GM12878 (cell line): ENCODE results near the gene CCNB3. TPM values are rescaled to one million over a fixed set of nuclear protein-coding genes. Genes with fewer than 3 reads are reported as not detected.

ENCODE experiments used
- ATAC-seq: fragments of 200-7000 bp; cut with Tn5 transposase; 3 replicates; pipeline ENCODE4 v1.9.1; 2020; ENCODE audit warnings: mild to moderate bottlenecking, moderate library complexity
- BruUV-seq: library from RNA; stranded (reverse); fragments of 400-500 nt; replicated peaks from 2 replicates; lab custom pipeline; 2021; lab: Mats Ljungman, UMichigan
- CTCF ChIA-PET: fragments of 300-600 bp; sonication (Branson Sonifier 250); formaldehyde crosslinking; extraction: SDS; loops from one replicate; lab custom pipeline; 2021; ENCODE audit warnings: inconsistent platforms; lab: Yijun Ruan, JAX
- POLR2A ChIA-PET: fragments of 350-600 bp; formaldehyde crosslinking; extraction: SDS; loops from one replicate; lab custom pipeline; 2021; ENCODE audit warnings: inconsistent platforms; lab: Charles Lee
- RAD21 ChIA-PET: fragments of 300-600 bp; sonication (Branson Sonifier 250); formaldehyde crosslinking; loops from one replicate; lab custom pipeline; 2023; ENCODE audit warnings: antibody characterized with exemption; ENCODE audit not compliant: unreplicated experiment; lab: Charles Lee
- SMC1A ChIA-PET: fragments of 300-600 bp; sonication (Branson Sonifier 250); formaldehyde crosslinking; loops from one replicate; lab custom pipeline; 2023; ENCODE audit not compliant: unreplicated experiment, uncharacterized antibody; lab: Charles Lee
- DNase-seq: peaks from one replicate; pipeline ENCODE4 v3.0.0-alpha.2; 2011; ENCODE audit warnings: low read depth, low spot score
- FAIRE-seq: peaks from 3 replicates; lab custom pipeline; 2011; peaks lifted over from hg19 to GRCh38; lab: Jason Lieb, UNC
- H2AFZ ChIP-seq: 2 replicates; pipeline ENCODE4 v1.6.0; 2011; ENCODE audit warnings: low read depth, low read length, control low read depth; ENCODE audit not compliant: control insufficient read depth
- H3K27ac ChIP-seq: 2 replicates; pipeline ENCODE4 v1.5.1; 2011; ENCODE audit warnings: control low read depth; ENCODE audit not compliant: control insufficient read depth, insufficient read depth
- H3K27me3 ChIP-seq, 2 experiments: replicated peaks in 1 of 2; 2 replicates each; pipeline versions ENCODE4 v1.6.0 to v1.6.1; 2011; ENCODE audit warnings: low read length in 1 of 2; ENCODE audit not compliant: control insufficient read depth in 2 of 2, insufficient read depth in 2 of 2
- H3K36me3 ChIP-seq, 2 experiments: 2 replicates each; pipeline ENCODE4 v1.5.1; 2011; ENCODE audit warnings: low read length in 1 of 2; ENCODE audit not compliant: control insufficient read depth in 2 of 2, insufficient read depth in 2 of 2
- H3K4me1 ChIP-seq: 2 replicates; pipeline ENCODE4 v1.6.1; 2011; ENCODE audit warnings: mild to moderate bottlenecking, low read length, moderate library complexity, mixed read lengths; ENCODE audit not compliant: control insufficient read depth, insufficient read depth
- H3K4me2 ChIP-seq: 2 replicates; pipeline ENCODE4 v1.6.0; 2011; ENCODE audit warnings: control low read depth; ENCODE audit not compliant: control insufficient read depth, insufficient read depth
- H3K4me3 ChIP-seq: fragments of 200-600 bp; sonication (generic); 2 replicates; pipeline ENCODE4 v1.5.1; 2016
- H3K79me2 ChIP-seq: 2 replicates; pipeline ENCODE4 v1.6.0; 2011; ENCODE audit warnings: low read length; ENCODE audit not compliant: control insufficient read depth, insufficient read depth
- H3K9ac ChIP-seq: 2 replicates; pipeline ENCODE4 v1.8.0; 2011; ENCODE audit warnings: low read length, control low read depth, mixed read lengths; ENCODE audit not compliant: control insufficient read depth, insufficient read depth
- H3K9me3 ChIP-seq: replicated peaks from 3 replicates; pipeline ENCODE4 v1.5.1; 2011; ENCODE audit warnings: mild to moderate bottlenecking, low read length; ENCODE audit not compliant: control insufficient read depth, insufficient read depth
- H4K20me1 ChIP-seq: 2 replicates; pipeline ENCODE4 v1.6.0; 2011; ENCODE audit not compliant: control insufficient read depth, insufficient read depth
- BCL11A ChIP-seq: IDR thresholded peaks from 2 replicates; pipeline ENCODE4 v1.6.1; 2011; ENCODE audit warnings: low read depth, low read length
- BMI1 ChIP-seq: fragments of 450-650 bp; IDR thresholded peaks from 2 replicates; pipeline ENCODE4 v1.6.1; 2016; ENCODE audit warnings: mild to moderate bottlenecking, moderate library complexity, borderline replicate concordance
- CHD1 ChIP-seq: IDR thresholded peaks from 2 replicates; pipeline ENCODE4 v1.6.1; 2012; ENCODE audit warnings: low read depth, low read length, improper control_type of control experiment
- KAT2A ChIP-seq: conservative IDR thresholded peaks from 2 replicates; pipeline ENCODE4 v1.6.1; 2011; ENCODE audit warnings: low read depth, low read length; ENCODE audit not compliant: control insufficient read depth
- KDM1A ChIP-seq: fragments of 200-600 bp; sonication (generic); IDR thresholded peaks from 2 replicates; pipeline ENCODE4 v1.6.1; 2016; ENCODE audit warnings: borderline replicate concordance
- KLF5 ChIP-seq: fragments of 450-650 bp; IDR thresholded peaks from 2 replicates; pipeline ENCODE4 v1.6.1; 2014; ENCODE audit warnings: mild to moderate bottlenecking; ENCODE audit not compliant: partially characterized antibody
- PAX8 ChIP-seq: fragments of 450-650 bp; IDR thresholded peaks from 2 replicates; pipeline ENCODE4 v1.6.1; 2017; ENCODE audit warnings: mild to moderate bottlenecking, moderate library complexity
- PML ChIP-seq: IDR thresholded peaks from 2 replicates; pipeline ENCODE4 v1.6.1; 2012; ENCODE audit warnings: low read length, inconsistent platforms
- SP1 ChIP-seq: IDR thresholded peaks from one replicate; pipeline ENCODE4 v1.6.1; 2011; ENCODE audit warnings: low read depth, low read length
- ZNF622 ChIP-seq: fragments of 450-650 bp; IDR thresholded peaks from 2 replicates; pipeline ENCODE4 v1.6.1; 2017; ENCODE audit warnings: mild to moderate bottlenecking, inconsistent platforms
- WGBS: methylation state at CpG from one replicate; pipeline ENCODE4 v1.1.6; 2016; ENCODE audit warnings: low lambda C conversion rate; ENCODE audit not compliant: insufficient replicate concordance, insufficient coverage; ENCODE audit errors: missing lambda C conversion rate; 5-methylcytosine and 5-hydroxymethylcytosine counted together
- in situ Hi-C: fragments of 300-500 bp; cut with MboI; formaldehyde crosslinking; loops from 9 replicates; pipeline ENCODE4 v1.14.3; 2018; ENCODE audit warnings: mixed read lengths
- intact Hi-C: fragments of 100-400 bp; cut with micrococcal nuclease; formaldehyde crosslinking; loops from one replicate; pipeline ENCODE4 v1.14.2; 2022; ENCODE audit not compliant: unreplicated experiment
- polyA plus RNA-seq, 11 experiments: library from polyadenylated mRNA; depleted of rRNA in 4 of 11; unstranded in 6 of 11; stranded (reverse) in 5 of 11; fragments of >200 nt; fragmentation: Nextera tagmentation in 4 of 11; fragmentation: Illumina TruSeq in 1 of 11; extraction: Ambion mirVana in 4 of 11; extraction: Trizol in 1 of 11; gene quantifications; 1 replicate in 1 of 11; 2 replicates in 10 of 11; pipeline versions ENCODE4 v1.2.1 to v1.2.3, GENCODE V29; 2011 to 2016; ENCODE audit warnings: inconsistent platforms in 2 of 11, missing spikeins in 2 of 11, low read depth in 1 of 11
- total RNA-seq, 4 experiments: library from RNA; depleted of rRNA in 3 of 4; stranded (reverse); fragments of >200 nt in 3 of 4; fragmentation: Illumina TruSeq in 1 of 4; extraction: Trizol in 1 of 4; gene quantifications; 2 replicates each; pipeline versions ENCODE4 v1.2.1 to v1.2.3, GENCODE V29; 2013 to 2021
- TF ChIP-seq, protein P1 (sequence below): fragments of 450-650 bp; conservative IDR thresholded peaks from 2 replicates; pipeline ENCODE4 v1.6.1; 2017; ENCODE audit warnings: mild to moderate bottlenecking, moderate library complexity
- TF ChIP-seq, protein P2 (sequence below): IDR thresholded peaks from 2 replicates; pipeline ENCODE4 v1.6.1; 2011; ENCODE audit warnings: low read depth, low read length, improper control_type of control experiment, borderline replicate concordance
- TF ChIP-seq, protein P3 (sequence below): IDR thresholded peaks from 2 replicates; pipeline ENCODE4 v1.6.1; 2012; ENCODE audit warnings: low read depth, low read length, improper control_type of control experiment
- TF ChIP-seq, protein P4 (sequence below): fragments of 150-350 bp; IDR thresholded peaks from 2 replicates; pipeline ENCODE4 v1.6.1; 2016; ENCODE audit warnings: low read depth, low read length

CCNB3 gene
- total and polyA plus RNA-seq, 10 of the 15 experiments (the other 5 are each of a cell fraction or from before 2014, with no cell fraction given): 0.09 to 0.49 (median 0.16) TPM; not detected in 3

DNA sequence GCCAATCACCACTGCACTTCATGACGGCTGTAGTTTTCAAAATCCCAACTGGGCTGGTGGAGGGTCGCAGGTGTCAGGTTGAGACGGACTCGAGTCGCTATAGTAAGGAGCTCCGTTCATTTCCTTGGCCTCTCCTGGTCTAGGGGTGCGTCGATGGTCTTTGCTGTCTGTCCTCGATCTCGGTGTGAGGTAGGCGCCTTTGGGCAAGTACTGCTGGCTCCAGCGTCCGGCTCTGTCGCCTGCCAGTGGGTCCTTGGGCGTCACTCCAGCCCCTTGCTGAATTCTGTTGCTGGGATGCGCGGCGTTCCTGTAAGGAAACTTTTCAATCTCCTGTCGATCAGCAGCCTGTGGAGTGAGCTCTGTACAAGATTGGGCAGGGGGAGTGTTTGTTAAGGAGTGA is 76.7 kb downstream of the CCNB3 start (continued):
- TF ChIP-seq, protein P1, sequence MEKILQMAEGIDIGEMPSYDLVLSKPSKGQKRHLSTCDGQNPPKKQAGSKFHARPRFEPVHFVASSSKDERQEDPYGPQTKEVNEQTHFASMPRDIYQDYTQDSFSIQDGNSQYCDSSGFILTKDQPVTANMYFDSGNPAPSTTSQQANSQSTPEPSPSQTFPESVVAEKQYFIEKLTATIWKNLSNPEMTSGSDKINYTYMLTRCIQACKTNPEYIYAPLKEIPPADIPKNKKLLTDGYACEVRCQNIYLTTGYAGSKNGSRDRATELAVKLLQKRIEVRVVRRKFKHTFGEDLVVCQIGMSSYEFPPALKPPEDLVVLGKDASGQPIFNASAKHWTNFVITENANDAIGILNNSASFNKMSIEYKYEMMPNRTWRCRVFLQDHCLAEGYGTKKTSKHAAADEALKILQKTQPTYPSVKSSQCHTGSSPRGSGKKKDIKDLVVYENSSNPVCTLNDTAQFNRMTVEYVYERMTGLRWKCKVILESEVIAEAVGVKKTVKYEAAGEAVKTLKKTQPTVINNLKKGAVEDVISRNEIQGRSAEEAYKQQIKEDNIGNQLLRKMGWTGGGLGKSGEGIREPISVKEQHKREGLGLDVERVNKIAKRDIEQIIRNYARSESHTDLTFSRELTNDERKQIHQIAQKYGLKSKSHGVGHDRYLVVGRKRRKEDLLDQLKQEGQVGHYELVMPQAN: no peak
- TF ChIP-seq, all 136 proteins: peak for 0

DNA sequence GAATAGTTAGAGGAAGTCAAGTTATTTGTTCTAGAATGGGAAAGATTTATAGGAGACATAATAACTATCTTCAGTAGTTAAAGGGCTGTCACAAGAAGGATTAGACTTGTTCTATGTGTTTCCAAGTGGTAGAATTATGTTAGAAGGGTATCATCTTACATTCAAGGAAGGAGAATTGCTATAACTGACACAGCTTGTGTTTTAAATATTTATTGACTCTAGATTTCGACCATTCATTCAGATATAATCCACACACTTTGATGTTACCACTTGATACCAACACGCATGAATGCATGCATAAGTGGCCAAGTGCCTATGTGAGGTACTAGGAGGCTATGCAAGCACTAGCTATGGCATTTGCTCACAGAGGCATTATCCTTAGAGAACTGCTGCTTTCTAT is 122.7 kb downstream of the CCNB3 start:
- POLR2A ChIA-PET: no interaction called here
- no peak for DNase-seq
- SMC1A ChIA-PET: no interaction called here
- H4K20me1 ChIP-seq: no peaks in the 10 kb centered on the region
- H3K27ac ChIP-seq: no peak overlapping the region
- RAD21 ChIA-PET: no interaction called here
- no peak overlapping the region for H2AFZ ChIP-seq
- no peaks in the 10 kb centered on the region for H3K4me1 ChIP-seq
- H3K79me2 ChIP-seq: no peaks in the 10 kb centered on the region
- FAIRE-seq: no peak
- H3K9me3 ChIP-seq: no peaks in the 10 kb centered on the region
- no peak overlapping the region for H3K4me3 ChIP-seq
- CTCF ChIA-PET: no interaction called here
- no peaks in the 10 kb centered on the region for H3K27me3 ChIP-seq
- H3K4me2 ChIP-seq: no peak overlapping the region
- in situ Hi-C loops: no loop called here
- intact Hi-C loops: no loop called here
- WGBS: 3% methylated on average over 2 of the region's 2 CpGs
- no peak for ATAC-seq
- no peaks in the 10 kb centered on the region for H3K36me3 ChIP-seq
- H3K9ac ChIP-seq: no peak overlapping the region
- BruUV-seq: no TSS peak
- TF ChIP-seq CHD1 (no peak), KAT2A (no peak), KLF5 (no peak), PML (no peak), ZNF622 (no peak), SP1 (no peak), BMI1 (no peak), PAX8 (no peak), KDM1A (no peak), BCL11A (no peak)
- TF ChIP-seq, protein P2, sequence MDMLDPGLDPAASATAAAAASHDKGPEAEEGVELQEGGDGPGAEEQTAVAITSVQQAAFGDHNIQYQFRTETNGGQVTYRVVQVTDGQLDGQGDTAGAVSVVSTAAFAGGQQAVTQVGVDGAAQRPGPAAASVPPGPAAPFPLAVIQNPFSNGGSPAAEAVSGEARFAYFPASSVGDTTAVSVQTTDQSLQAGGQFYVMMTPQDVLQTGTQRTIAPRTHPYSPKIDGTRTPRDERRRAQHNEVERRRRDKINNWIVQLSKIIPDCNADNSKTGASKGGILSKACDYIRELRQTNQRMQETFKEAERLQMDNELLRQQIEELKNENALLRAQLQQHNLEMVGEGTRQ: no peak
- TF ChIP-seq, protein P3, sequence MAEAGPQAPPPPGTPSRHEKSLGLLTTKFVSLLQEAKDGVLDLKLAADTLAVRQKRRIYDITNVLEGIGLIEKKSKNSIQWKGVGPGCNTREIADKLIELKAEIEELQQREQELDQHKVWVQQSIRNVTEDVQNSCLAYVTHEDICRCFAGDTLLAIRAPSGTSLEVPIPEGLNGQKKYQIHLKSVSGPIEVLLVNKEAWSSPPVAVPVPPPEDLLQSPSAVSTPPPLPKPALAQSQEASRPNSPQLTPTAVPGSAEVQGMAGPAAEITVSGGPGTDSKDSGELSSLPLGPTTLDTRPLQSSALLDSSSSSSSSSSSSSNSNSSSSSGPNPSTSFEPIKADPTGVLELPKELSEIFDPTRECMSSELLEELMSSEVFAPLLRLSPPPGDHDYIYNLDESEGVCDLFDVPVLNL: no peak
- TF ChIP-seq, protein P4, sequence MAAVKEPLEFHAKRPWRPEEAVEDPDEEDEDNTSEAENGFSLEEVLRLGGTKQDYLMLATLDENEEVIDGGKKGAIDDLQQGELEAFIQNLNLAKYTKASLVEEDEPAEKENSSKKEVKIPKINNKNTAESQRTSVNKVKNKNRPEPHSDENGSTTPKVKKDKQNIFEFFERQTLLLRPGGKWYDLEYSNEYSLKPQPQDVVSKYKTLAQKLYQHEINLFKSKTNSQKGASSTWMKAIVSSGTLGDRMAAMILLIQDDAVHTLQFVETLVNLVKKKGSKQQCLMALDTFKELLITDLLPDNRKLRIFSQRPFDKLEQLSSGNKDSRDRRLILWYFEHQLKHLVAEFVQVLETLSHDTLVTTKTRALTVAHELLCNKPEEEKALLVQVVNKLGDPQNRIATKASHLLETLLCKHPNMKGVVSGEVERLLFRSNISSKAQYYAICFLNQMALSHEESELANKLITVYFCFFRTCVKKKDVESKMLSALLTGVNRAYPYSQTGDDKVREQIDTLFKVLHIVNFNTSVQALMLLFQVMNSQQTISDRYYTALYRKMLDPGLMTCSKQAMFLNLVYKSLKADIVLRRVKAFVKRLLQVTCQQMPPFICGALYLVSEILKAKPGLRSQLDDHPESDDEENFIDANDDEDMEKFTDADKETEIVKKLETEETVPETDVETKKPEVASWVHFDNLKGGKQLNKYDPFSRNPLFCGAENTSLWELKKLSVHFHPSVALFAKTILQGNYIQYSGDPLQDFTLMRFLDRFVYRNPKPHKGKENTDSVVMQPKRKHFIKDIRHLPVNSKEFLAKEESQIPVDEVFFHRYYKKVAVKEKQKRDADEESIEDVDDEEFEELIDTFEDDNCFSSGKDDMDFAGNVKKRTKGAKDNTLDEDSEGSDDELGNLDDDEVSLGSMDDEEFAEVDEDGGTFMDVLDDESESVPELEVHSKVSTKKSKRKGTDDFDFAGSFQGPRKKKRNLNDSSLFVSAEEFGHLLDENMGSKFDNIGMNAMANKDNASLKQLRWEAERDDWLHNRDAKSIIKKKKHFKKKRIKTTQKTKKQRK: no peak
